Muscle layer of colon (tissue), 2 donors: ENCODE results near the gene DHX8.

Source experiments
- H3K27ac ChIP-seq: one replicate; pipeline ENCODE4 v1.7.0; 2013; ENCODE audit warnings: low read depth, mild to moderate bottlenecking, low read length, moderate library complexity
- H3K27me3 ChIP-seq, 2 donors: one replicate each; pipeline ENCODE4 v1.7.0; 2013; ENCODE audit warnings: low read length in 2 of 2, mild to moderate bottlenecking in 2 of 2; ENCODE audit not compliant: insufficient read depth in 2 of 2, control insufficient read depth in 1 of 2
- H3K36me3 ChIP-seq: one replicate; pipeline ENCODE4 v1.7.0; 2013; ENCODE audit warnings: mild to moderate bottlenecking, low read length; ENCODE audit not compliant: insufficient read depth
- H3K4me1 ChIP-seq: one replicate; pipeline ENCODE4 v1.7.0; 2013; ENCODE audit warnings: mild to moderate bottlenecking, low read length; ENCODE audit not compliant: insufficient read depth
- H3K4me3 ChIP-seq, 2 donors: one replicate each; pipeline ENCODE4 v1.7.0; 2013; ENCODE audit warnings: low read length in 2 of 2, low read depth in 1 of 2, mild to moderate bottlenecking in 1 of 2, moderate library complexity in 1 of 2
- H3K9ac ChIP-seq: one replicate; pipeline ENCODE4 v1.7.0; 2013; ENCODE audit warnings: low read length
- H3K9me3 ChIP-seq: one replicate; pipeline ENCODE4 v1.7.0; 2013; ENCODE audit warnings: mild to moderate bottlenecking, low read length
- donor health status: abdominal sarcoma.
- donor health status: Adenocarcinoma of cecum.

The DHX8 gene

GRCh38 chr17:43543300-43543699, 59.5 kb downstream of the DHX8 start:
- Histone ChIP-seq H3K4me1 (peaks cover 15% of the 10 kb centered on the region), H3K27ac (no peak overlapping the region), H3K4me3 (no peak overlapping the region), H3K9me3 (no peaks in the 10 kb centered on the region), H3K36me3 (no peaks in the 10 kb centered on the region), H3K9ac (no peak overlapping the region), H3K27me3 (peaks cover 25 to 41% of the 10 kb centered on the region in 2 donors)

- Histone ChIP-seq H3K9me3 (no peaks in the 10 kb centered on the region), H3K4me3 (no peak overlapping the region), H3K4me1 (peaks cover 15% of the 10 kb centered on the region), H3K36me3 (no peaks in the 10 kb centered on the region), H3K9ac (no peak overlapping the region), H3K27me3 (peaks cover 25 to 45% of the 10 kb centered on the region in 2 donors), H3K27ac (no peak overlapping the region)
Observed at GRCh38 chr17:43543771-43544575, 60.2 kb downstream of the DHX8 start.

- Histone ChIP-seq H3K4me3 (peak overlapping the region; percentile 49 to 63), H3K27me3 (peaks cover 25 to 48% of the 10 kb centered on the region in 2 donors), H3K9ac (no peak overlapping the region), H3K9me3 (no peaks in the 10 kb centered on the region), H3K36me3 (no peaks in the 10 kb centered on the region), H3K4me1 (peaks cover 15% of the 10 kb centered on the region), H3K27ac (no peak overlapping the region)
Observed at GRCh38 chr17:43545383-43545632, 61.5 kb downstream of the DHX8 start.

- Histone ChIP-seq H3K4me3 (peak within 1 kb of the TSS; percentile 49 to 63), H3K27me3 (peaks cover 25 to 48% of the 10 kb centered on the region in 2 donors), H3K36me3 (no peaks in the 10 kb centered on the region), H3K9ac (no peak within 1 kb of the TSS), H3K27ac (no peak within 1 kb of the TSS), H3K4me1 (peaks cover 15% of the 10 kb centered on the region), H3K9me3 (no peaks in the 10 kb centered on the region)
Observed at GRCh38 chr17:43546319-43547188, 62.8 kb downstream of the DHX8 start, which contains the start of gene ETV4. Gene ETV4, minus strand, starts transcription at chr17:43546340. Its CDS starts 723 bp downstream, at chr17:43545617.

GRCh38 chr17:43547189-43547550, 63.4 kb downstream of the DHX8 start:
- no peaks in the 10 kb centered on the region for H3K36me3 ChIP-seq
- H3K9ac ChIP-seq: no peak overlapping the region
- no peak overlapping the region for H3K27ac ChIP-seq
- peaks cover 15% of the 10 kb centered on the region for H3K4me1 ChIP-seq
- peak overlapping the region in 1 of 2 donors; percentile 49 for H3K4me3 ChIP-seq
- peaks cover 25 to 48% of the 10 kb centered on the region in 2 donors for H3K27me3 ChIP-seq
- H3K9me3 ChIP-seq: no peaks in the 10 kb centered on the region

- Histone ChIP-seq H3K9ac (no peak overlapping the region), H3K36me3 (no peaks in the 10 kb centered on the region), H3K4me1 (peaks cover 15% of the 10 kb centered on the region), H3K27me3 (peaks cover 25 to 48% of the 10 kb centered on the region in 2 donors), H3K27ac (no peak overlapping the region), H3K4me3 (no peak overlapping the region), H3K9me3 (no peaks in the 10 kb centered on the region)
Observed at GRCh38 chr17:43547659-43548256, 64.0 kb downstream of the DHX8 start.

GRCh38 chr17:43548689-43549379, 65.1 kb downstream of the DHX8 start:
- Histone ChIP-seq H3K9me3 (no peaks in the 10 kb centered on the region), H3K27me3 (peaks cover 23 to 42% of the 10 kb centered on the region in 2 donors), H3K36me3 (no peaks in the 10 kb centered on the region), H3K4me3 (no peak overlapping the region), H3K27ac (no peak overlapping the region), H3K9ac (no peak overlapping the region), H3K4me1 (peaks cover 15% of the 10 kb centered on the region)

GRCh38 chr17:43549496-43549895, 65.7 kb downstream of the DHX8 start:
- Histone ChIP-seq H3K27me3 (peaks cover 16 to 36% of the 10 kb centered on the region in 2 donors), H3K4me1 (peaks cover 15% of the 10 kb centered on the region), H3K36me3 (no peaks in the 10 kb centered on the region), H3K9ac (no peak overlapping the region), H3K4me3 (no peak overlapping the region), H3K27ac (no peak overlapping the region), H3K9me3 (no peaks in the 10 kb centered on the region)

- H3K4me1 ChIP-seq: peaks cover 8% of the 10 kb centered on the region
- H3K9ac ChIP-seq: no peak overlapping the region
- no peak overlapping the region for H3K4me3 ChIP-seq
- no peaks in the 10 kb centered on the region for H3K9me3 ChIP-seq
- H3K27ac ChIP-seq: no peak overlapping the region
- H3K27me3 ChIP-seq: peaks cover 11 to 24% of the 10 kb centered on the region in 2 donors
- no peaks in the 10 kb centered on the region for H3K36me3 ChIP-seq
Observed at GRCh38 chr17:43550754-43551153, 67.0 kb downstream of the DHX8 start.

- H3K36me3 ChIP-seq: no peaks in the 10 kb centered on the region
- no peak overlapping the region for H3K9ac ChIP-seq
- H3K4me3 ChIP-seq: no peak overlapping the region
- H3K9me3 ChIP-seq: no peaks in the 10 kb centered on the region
- no peaks in the 10 kb centered on the region for H3K4me1 ChIP-seq
- H3K27me3 ChIP-seq: peaks cover 3 to 10% of the 10 kb centered on the region in 2 donors
- no peak overlapping the region for H3K27ac ChIP-seq
Observed at GRCh38 chr17:43552229-43552837, 68.6 kb downstream of the DHX8 start.
